HCEC 1CT (cell line): ENCODE results near the gene MGST2.

Experiments used
- DNase-seq: peaks from one replicate; pipeline ENCODE4 v3.0.0-alpha.2; 2017

The MGST2 gene

DNA sequence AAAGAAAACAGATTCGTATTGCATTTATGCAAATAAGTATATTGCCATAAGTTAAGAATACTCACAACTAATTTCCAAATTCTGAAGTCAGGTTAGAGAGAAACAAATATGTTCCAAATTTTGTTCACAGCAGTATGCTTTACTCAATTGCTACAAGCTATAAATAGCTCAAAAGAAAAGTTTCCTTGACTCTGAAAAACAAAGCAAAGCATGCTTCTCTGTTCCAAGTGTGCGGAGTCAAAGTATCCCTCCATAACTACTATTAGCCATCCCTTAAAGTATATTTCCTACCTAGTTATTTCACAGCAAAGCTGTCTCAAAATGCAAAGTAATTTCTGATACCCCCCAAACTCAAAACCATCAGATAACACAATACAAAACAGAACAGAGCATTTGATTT is 47.3 kb downstream of the MGST2 start:
- no peak for DNase-seq

GRCh38 chr4:139715746-139716391 is 50.2 kb downstream of the MGST2 start:
- no peak for DNase-seq

- no peak for DNase-seq
These were observed 52.7 kb downstream of the MGST2 start for GRCh38 chr4:139718358-139718757.

- no peak for DNase-seq
These were observed 53.2 kb downstream of the MGST2 start for GRCh38 chr4:139718833-139719232.

DNA sequence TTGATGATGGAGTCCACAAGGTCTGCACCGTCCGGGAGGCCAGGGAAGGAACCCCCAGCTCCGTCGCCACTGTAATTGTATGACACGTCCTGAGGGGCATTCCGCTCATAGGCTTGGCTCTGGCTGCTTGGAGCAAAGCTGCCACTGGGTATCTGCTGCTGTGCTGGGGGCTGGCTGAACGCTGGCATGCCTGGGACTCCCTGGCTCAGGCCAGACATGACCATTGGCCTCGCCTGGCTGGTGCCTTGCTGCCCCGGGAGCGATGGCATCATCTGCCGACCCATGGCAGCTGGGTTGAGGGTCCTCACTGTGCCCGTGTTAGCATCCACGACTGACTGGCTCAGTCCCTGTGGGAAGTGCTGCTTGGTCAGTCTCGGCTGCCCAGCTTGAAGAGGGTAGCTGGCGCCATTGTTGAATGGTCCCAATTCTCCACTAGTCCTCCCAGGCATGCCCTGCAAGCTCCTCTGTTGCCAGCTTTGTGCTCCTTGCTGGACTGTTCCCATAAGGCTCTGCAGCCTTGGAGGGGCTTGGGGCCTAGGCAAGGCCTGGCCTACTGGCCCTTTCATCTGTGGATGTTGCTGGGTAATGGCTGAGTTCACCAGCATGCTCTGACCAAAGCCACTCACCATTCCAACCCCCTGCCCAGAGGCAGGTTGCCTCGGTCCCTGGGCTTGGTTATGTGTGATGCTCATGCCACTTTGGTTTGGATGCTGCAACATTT is 53.9 kb downstream of the MGST2 start:
- DNase-seq = no peak

DNA sequence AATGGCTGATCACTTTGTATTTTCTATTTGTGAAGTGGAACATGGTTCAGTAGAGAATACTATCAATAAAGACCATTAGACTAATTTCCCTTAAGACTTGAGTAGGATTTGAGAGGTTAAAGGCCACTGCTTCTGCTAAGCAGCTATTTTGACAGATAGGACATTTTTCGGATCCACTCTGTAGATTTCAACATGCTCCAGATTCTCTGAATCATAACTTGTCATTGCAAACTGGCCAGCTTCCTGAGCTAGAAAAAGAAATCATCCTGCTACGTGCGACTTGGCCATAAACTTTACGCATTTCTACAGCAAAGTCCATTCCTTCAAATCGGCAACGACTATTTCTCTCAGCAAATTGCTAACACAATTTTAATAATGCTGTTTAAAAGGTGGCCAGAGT is 55.2 kb downstream of the MGST2 start:
- no peak for DNase-seq

DNA sequence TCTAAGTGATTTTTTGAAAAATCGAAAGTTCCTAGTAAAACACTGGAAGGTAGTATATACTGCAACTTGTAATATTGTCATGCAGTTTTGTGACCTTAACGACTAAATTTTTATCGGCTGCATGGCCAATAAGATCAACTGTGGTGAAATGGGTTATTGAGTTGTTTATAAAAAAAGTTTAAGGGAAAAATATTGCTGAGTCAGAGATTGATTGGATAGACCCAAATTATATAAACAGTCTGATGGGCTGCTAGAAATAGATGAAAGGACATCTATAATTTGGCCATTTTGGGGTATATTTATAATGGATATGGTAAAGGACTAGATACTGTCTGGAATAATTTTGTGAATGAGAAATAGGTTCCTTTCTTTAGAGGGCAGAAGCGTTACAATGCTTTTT is 56.2 kb downstream of the MGST2 start:
- no peak for DNase-seq

DNA sequence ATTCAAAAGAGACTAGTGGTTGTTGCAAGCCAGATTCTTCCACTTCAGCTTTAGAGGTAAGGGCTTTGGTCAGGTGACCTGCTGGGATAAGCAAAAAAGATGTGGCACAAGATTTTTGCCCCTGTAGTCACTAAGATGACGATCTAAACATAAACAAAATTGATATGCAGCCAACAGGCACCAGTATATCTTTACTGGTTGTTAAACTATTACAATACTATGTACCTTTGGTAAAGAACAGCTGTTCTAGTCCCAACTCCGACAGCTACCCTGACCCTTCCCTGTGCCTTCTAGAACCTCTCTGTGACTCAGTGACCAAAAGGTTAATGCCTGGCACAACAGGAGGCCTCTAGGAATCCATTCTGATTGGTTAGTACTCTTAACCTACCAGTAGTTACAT is 59.6 kb downstream of the MGST2 start:
- peak; percentile 7 for DNase-seq

DNA sequence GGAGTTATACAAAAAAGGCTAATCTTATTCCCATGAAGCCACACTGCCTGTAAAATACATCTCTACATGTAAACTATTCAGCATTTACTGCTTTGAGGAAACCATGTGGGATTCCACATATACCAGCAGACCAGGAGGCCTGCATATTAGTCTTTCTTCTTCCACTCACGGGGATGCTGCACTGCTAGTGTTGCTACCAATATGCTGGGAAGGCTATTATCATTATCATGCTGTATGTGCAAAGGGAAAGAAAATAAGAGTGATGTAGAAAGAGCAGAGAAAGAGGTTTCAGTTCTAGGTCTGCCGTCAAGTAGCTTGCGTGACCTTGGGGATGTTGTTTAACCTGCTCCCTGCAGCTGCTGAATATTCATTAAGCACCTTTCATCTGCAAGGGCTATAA is 61.0 kb downstream of the MGST2 start:
- DNase-seq = no peak

DNA sequence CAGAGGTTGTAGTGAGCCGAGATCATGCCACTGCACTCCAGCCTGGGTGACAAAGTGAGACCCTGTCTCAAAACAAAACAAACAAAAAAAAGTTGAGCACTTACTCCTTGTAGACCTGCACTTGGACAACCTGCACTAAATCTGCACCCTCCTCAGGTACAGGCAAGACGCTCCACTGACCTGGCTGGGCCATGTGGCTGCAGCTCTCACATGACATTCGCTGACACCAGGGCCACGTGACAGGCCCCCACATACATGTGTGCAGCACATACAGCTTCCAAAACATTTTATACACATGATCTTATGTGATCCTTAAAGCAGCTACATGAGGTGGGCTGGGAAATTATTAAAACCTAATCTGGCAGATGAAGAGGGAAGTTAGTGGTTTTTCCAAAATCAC is 62.5 kb downstream of the MGST2 start:
- DNase-seq = no peak

GRCh38 chr4:139728840-139729239 is 63.2 kb downstream of the MGST2 start:
- no peak for DNase-seq

DNA sequence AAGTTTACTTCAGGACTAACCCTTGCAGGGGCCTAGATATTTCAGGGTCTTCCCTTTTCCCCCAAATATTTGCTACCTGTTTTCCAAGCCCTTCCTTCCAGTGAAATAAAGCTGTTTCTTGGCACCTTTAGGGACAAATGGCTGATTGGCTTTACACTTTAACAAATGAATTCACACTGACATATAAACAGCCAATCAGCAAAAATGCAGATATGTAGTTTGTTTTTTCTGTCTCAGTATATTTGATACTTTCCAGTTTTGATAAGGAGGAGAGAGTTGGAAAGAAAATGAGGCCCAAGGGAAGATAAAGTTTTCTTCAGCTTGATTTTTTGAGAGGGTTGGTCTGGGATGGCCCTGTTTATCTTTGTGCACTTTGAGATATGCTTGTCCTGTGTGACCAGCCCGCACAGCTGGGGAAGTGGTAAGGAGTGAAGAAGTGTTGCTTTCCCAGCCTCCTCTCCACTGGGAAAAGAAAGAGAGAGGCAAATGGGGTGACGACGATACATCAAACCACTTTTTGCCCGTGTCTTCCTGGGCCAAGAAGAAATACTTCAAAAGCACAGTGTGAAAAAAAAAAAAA is 67.5 kb downstream of the MGST2 start:
- no peak for DNase-seq

- peak; percentile 37 for DNase-seq
These were observed 68.7 kb downstream of the MGST2 start for GRCh38 chr4:139734201-139734874.

- DNase-seq = peak; percentile 49
These were observed 69.3 kb downstream of the MGST2 start for GRCh38 chr4:139734875-139735380.

DNA sequence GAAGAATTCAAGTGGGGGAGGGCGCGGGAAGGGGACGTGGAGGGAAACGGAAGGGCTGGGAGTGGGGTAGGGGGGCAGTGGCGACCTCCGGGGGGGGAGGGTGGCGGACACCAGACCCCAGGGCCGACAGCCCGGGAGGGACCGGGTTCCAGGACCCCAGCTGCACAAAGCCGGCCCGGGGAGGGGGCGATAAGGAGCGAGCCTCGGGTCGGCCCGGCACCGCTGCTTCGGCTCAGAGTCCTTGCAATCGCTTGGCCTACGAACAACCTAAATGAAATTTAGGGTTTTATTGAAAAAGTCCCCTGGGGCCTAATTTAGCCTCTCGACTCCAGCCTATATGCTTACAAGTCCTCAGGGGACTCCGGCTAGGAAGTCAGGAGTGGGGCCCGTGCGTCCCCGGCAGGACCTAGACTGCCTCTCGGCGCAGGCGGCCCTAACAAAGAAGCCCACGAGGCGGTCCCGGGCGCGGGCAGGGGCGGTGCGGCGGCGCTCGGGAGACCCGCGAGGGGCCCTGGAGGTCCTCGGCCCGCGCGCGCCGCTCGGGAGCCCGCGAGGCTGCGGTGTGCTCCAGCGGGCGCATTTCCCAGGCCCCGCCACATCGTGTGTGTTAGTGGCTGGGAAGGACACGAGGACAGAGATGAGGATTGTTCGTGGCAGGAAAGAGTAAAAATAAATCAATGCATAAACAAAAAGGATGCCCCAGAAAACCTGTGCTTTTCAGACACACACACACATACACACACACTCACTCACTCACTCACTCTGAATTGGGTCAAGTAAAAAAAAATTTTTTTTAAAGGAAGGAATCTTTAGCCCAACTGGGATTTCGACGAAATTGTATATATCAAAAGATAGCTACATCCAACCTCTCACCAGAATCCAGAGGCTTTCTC is 70.0 kb downstream of the MGST2 start:
- DNase-seq = no peak

GRCh38 chr4:139736274-139736660 is 70.6 kb downstream of the MGST2 start:
- no peak for DNase-seq

GRCh38 chr4:139736661-139737060 is 71.0 kb downstream of the MGST2 start:
- no peak for DNase-seq

DNA sequence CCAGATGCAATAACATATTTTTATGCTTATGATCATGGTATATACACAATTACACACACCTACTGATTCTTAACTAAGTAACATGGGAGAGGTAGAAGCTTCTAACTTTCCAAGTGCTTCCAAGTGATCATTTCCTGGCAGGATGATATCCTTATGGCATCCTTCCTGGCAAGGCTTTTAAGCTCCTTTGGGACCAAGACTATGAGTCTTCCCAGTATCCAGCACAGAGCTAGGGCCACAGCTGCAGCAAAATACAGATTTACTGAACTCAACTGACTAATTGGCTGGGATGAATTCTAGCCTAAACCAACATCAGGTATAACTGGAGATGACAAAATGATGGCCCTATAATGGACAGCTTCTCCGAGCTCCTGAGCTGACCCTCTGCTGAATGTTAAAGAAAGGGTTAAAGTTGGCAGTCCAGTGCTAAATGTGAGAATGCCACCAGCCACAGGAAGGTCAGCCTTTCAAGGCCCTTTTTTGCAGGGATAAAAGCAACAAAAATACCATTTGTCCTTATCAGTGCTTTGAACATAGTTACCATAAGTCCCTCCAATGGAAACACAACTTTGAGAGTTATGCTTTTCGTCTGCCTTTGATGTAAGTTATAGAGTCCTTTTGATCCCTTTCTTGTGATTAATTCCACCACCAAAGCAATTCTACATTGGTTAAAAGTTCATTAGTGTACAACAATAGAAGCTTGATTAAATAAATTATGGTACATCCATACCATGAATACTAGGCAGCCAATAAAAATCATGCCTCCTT is 73.4 kb downstream of the MGST2 start:
- DNase-seq = no peak

GRCh38 chr4:139740121-139740520 is 74.5 kb downstream of the MGST2 start:
- DNase-seq = no peak

GRCh38 chr4:139740531-139741041 is 75.0 kb downstream of the MGST2 start:
- DNase-seq = peak; percentile 83

DNA sequence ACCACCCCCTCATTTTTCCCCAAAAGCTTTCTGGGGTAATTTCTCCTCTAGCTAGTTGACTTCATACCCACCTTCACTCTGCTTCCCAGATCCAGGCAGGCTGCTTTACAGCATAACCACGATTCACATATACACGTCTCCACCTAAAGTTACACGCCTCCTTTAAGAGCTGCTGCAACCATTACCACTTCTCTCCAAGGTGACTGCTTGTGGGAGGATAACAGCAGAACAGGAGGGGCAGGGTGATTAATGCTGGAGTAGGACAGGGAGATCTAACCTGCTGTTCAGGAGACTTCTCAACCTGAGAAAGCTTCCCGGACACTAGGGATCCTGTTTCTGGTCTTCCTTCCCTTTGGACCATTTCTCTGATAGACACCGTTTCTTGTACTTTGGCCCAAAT is 77.4 kb downstream of the MGST2 start:
- no peak for DNase-seq

DNA sequence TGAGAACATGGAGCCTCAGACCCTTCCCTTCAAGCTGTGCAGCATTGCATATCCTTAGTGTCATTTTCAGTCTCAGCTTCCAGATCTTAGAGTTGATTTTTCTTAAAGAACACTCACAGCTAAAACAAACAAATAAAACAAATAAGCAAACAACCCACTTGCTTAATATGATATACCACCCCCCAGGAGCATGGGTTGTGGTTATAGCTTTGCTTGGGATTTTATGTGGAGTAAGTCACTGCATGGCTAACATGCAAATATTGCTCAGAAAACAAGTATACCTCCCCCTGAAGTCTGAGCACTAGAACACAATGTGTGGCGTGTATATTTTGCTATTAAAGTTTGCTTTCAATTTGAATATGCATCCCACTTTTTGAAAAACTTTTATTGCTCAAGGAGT is 78.6 kb downstream of the MGST2 start:
- DNase-seq = no peak
